SH-SY5Y (cell line): Measurements from ENCODE around the gene IL2RA.

Source experiments
- GATA2 ChIP-seq: IDR thresholded peaks from 2 replicates; pipeline ENCODE4 v1.6.1; 2011; ENCODE audit warnings: mild to moderate bottlenecking, low read depth, low read length
- GATA3 ChIP-seq: IDR thresholded peaks from 2 replicates; pipeline ENCODE4 v1.6.1; 2011; ENCODE audit warnings: low read depth, mild to moderate bottlenecking, low read length, moderate library complexity

DNA sequence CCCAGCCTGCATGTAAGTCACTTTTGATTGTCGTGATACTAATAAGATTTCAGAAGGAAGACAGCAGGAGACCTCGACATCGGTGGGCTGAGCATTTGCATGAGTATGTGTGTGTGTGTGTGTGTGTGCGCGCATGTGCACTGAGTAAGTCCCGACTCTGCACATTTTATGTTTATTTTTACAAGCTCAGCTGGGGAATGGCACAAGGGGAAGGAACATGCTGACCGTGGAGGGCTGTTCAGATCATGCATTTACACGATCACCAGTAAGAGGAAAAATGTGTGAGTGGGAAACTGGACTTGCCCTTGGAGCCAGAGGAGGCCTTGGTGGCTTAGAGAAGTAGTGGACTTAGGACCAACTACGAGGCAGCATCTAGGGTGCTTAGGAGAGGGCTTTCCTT, 41.3 kb downstream of the IL2RA start:
- TF ChIP-seq GATA2 (no peak), GATA3 (no peak)
